ENCODE measurements around the gene SYNGR1. TPM values are rescaled to one million over a fixed set of nuclear protein-coding genes. Genes with fewer than 3 reads are reported as not detected.

Gene SYNGR1
- polyA plus RNA-seq, 3 donors, result 18.0 to 54.9 (median 39.6) TPM

GRCh38 chr22:39374191-39374590 lies 24.4 kb downstream of the SYNGR1 start:
- Mint-ChIP-seq H3K9me3 (peaks cover 3 to 9% (median 5%) of the 10 kb centered on the region in 7 donors), H3K36me3 (peaks cover 20 to 33% of the 10 kb centered on the region in 2 donors), H3K4me3 (no peak overlapping the region), H3K27ac (no peak overlapping the region), H3K4me1 (peaks cover 1% of the 10 kb centered on the region), H3K27me3 (ENCODE audit: low read depth in 3 of 3) (peaks cover 0 to 1% (median 0%) of the 10 kb centered on the region in 3 donors)
- Histone ChIP-seq H3K27ac (ENCODE audit: low read depth in 1 of 2, low read length in 2 of 2) (no peak overlapping the region), H3K9me3 (replicated peaks in 1 of 2; ENCODE audit: control insufficient read depth in 1 of 2, insufficient read depth in 1 of 2, low read length in 2 of 2) (peaks cover 6 to 10% of the 10 kb centered on the region in 2 donors), H4K20me1 (ENCODE audit: insufficient read depth, low read length) (no peaks in the 10 kb centered on the region), H3K27me3 (ENCODE audit: control insufficient read depth in 2 of 2, insufficient read depth in 2 of 2, low read length in 2 of 2) (no peaks in the 10 kb centered on the region), H3K79me2 (ENCODE audit: insufficient read depth, low read length) (peaks cover 11% of the 10 kb centered on the region), H3K4me2 (replicated peaks; ENCODE audit: extremely low read depth, low read length, poor library complexity, severe bottlenecking) (no peak overlapping the region), H3K4me1 (ENCODE audit: control insufficient read depth in 1 of 2, insufficient read depth in 2 of 2, low read length in 2 of 2) (no peaks in the 10 kb centered on the region), H3K4me3 (replicated peaks in 1 of 3; ENCODE audit: low read depth in 2 of 3, low read length in 3 of 3) (no peak overlapping the region), H2AFZ (ENCODE audit: insufficient read depth, low read depth, low read length, poor library complexity, severe bottlenecking) (no peak overlapping the region), H3K36me3 (replicated peaks in 1 of 2; ENCODE audit: control insufficient read depth in 1 of 2, insufficient read depth in 2 of 2, low read length in 2 of 2) (peaks cover 22 to 41% of the 10 kb centered on the region in 2 donors), H3K9ac (ENCODE audit: insufficient read depth, low read length, poor library complexity, severe bottlenecking) (no peak overlapping the region)
- no peak for TF ChIP-seq CTCF (IDR thresholded peaks at IDR 0.05)
- intact Hi-C loops (cut with micrococcal nuclease), result no loop called here
- 95% methylated on average over 19 of the region's 24 CpGs for WGBS (ENCODE audit: insufficient coverage)
- no peak for DNase-seq

GRCh38 chr22:39374801-39375200 lies 25.0 kb downstream of the SYNGR1 start:
- H3K4me1 Mint-ChIP-seq, result peaks cover 6% of the 10 kb centered on the region
- peaks cover 0 to 1% (median 0%) of the 10 kb centered on the region in 3 donors for H3K27me3 Mint-ChIP-seq (ENCODE audit: low read depth in 3 of 3)
- no peak overlapping the region for H2AFZ ChIP-seq (ENCODE audit: insufficient read depth, low read depth, low read length, poor library complexity, severe bottlenecking)
- DNase-seq, result no peak
- WGBS (ENCODE audit: insufficient coverage), result over 99% methylated on average over 8 of the region's 8 CpGs
- intact Hi-C loops (cut with micrococcal nuclease), result no loop called here
- H3K36me3 ChIP-seq (replicated peaks in 1 of 2; ENCODE audit: control insufficient read depth in 1 of 2, insufficient read depth in 2 of 2, low read length in 2 of 2), result peaks cover 22 to 41% of the 10 kb centered on the region in 2 donors
- no peak overlapping the region for H3K4me2 ChIP-seq (replicated peaks; ENCODE audit: extremely low read depth, low read length, poor library complexity, severe bottlenecking)
- H3K4me3 Mint-ChIP-seq, result no peak overlapping the region
- H3K9me3 ChIP-seq (replicated peaks in 1 of 2; ENCODE audit: control insufficient read depth in 1 of 2, insufficient read depth in 1 of 2, low read length in 2 of 2), result peaks cover 6 to 10% of the 10 kb centered on the region in 2 donors
- H3K79me2 ChIP-seq (ENCODE audit: insufficient read depth, low read length), result peaks cover 5% of the 10 kb centered on the region
- no peaks in the 10 kb centered on the region for H3K27me3 ChIP-seq (ENCODE audit: control insufficient read depth in 2 of 2, insufficient read depth in 2 of 2, low read length in 2 of 2)
- no peak overlapping the region for H3K27ac ChIP-seq (ENCODE audit: low read depth in 1 of 2, low read length in 2 of 2)
- H3K9me3 Mint-ChIP-seq, result peaks cover 3 to 9% (median 5%) of the 10 kb centered on the region in 7 donors
- H4K20me1 ChIP-seq (ENCODE audit: insufficient read depth, low read length), result no peaks in the 10 kb centered on the region
- H3K4me3 ChIP-seq (replicated peaks in 1 of 3; ENCODE audit: low read depth in 2 of 3, low read length in 3 of 3), result no peak overlapping the region
- no peak for TF ChIP-seq CTCF (IDR thresholded peaks at IDR 0.05)
- H3K9ac ChIP-seq (ENCODE audit: insufficient read depth, low read length, poor library complexity, severe bottlenecking), result no peak overlapping the region
- H3K36me3 Mint-ChIP-seq, result peaks cover 20 to 33% of the 10 kb centered on the region in 2 donors
- no peak overlapping the region for H3K27ac Mint-ChIP-seq
- no peaks in the 10 kb centered on the region for H3K4me1 ChIP-seq (ENCODE audit: control insufficient read depth in 1 of 2, insufficient read depth in 2 of 2, low read length in 2 of 2)

Data from CD14-positive monocyte (primary cell).